DMS 273 (cell line): ENCODE results near the gene FARP1.

Source experiments
- DNase-seq: peaks from one replicate; lab custom pipeline; 2025; ENCODE audit not compliant: unreplicated experiment; lab: John Stamatoyannopoulos, UW

FARP1 gene

GRCh38 chr13:98493042-98493712 lies 350.3 kb downstream of the FARP1 start:
- no peak for DNase-seq

DNA sequence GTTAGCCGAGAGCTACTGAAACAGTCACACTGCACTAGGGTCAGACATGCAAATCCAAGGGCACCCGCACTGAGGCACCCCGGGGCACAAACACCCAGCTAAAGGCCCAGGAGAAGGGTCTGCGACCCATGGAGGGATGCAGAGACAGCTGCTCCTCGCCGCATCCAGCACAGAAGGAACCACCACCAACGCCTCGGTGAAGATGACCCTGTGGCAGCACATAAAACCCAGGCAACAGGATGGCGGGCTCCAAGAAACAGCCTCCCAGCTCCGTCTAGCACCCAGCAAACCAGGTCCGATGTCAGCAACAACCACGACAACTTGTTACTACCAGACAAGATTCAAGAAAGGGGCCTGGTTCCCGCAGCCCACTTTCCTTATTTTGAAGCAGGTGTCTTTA lies 351.9 kb downstream of the FARP1 start:
- no peak for DNase-seq

GRCh38 chr13:98495627-98496478 lies 353.0 kb downstream of the FARP1 start:
- DNase-seq, result no peak

- no peak for DNase-seq
Observed at GRCh38 chr13:98496479-98496791, 353.5 kb downstream of the FARP1 start.

DNA sequence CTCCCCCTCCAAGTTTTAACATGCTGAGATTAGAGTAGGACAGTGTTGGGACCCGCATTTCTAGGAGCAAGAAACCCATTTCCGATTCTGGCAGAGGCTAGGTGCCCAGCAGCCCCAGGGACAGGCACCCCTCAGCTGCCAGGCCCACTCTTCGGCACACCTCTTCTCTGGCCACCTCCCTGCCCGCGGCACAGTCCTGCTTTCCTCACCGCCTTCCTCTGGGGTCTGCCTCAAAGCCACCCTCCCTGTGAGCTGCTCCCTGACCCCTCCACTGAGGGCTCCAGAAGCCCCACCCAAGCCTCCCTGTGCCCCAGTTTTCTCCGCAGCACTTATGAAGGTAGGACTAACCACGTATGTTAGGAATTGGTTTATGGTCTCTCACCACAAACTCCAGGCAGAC lies 354.1 kb downstream of the FARP1 start:
- no peak for DNase-seq

- no peak for DNase-seq
Observed at GRCh38 chr13:98500963-98501421, 358.1 kb downstream of the FARP1 start.

DNA sequence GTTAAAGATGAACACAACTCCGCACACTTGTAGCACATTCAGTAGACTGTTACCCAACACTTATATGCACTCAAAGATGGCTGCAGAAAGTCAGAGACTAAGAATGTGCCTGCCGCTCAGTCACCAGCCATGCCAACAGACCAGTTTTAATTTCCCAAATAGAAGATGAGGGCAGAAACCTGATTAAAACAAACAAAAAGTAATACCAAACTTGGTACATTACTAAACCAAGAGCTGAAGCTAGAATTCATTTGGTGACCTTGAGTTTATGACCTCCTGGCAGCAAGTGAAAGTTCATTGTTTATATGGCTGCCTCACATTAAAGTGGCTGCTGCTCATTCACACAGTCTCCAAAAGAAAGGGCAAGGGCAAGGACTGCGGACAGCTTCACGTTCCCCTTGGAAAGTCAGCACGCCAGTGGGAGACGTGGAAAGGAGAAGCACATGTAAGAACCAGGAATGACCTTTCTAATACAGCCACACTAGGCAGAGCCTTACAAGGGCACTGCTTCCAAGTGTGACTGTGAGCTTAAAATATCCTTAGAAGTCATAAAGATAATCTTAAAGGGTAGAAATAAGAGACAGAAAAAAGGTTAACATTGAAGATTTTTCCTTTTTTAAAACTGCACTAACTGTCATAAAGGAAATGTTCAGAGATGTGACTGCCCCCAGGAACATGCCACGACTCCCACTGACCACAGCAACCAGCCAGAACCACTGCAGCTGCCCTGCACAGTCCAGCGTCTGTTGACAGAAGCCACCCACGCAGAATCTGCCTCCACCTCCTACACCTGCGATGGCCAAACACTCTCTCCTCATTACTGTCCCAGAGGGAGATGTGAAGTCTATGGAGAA lies 360.5 kb downstream of the FARP1 start:
- DNase-seq, result no peak

DNA sequence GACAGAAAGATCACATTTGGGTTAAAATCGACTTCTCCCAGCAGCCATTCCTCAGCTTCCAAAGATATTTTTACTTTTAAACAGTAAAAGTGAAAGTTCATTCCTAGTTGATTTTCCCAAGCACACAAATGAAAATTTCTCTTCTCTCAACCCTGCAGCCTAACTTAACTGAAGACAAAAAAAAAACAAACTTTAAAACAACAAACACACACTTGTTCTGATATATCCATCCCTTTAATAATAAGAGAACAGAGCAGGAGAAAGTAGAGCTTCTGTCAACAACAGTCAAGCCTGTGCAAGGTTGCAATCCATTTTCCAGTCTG lies 361.1 kb downstream of the FARP1 start:
- no peak for DNase-seq

GRCh38 chr13:98504371-98504963 lies 361.6 kb downstream of the FARP1 start:
- DNase-seq, result no peak
